HG03469 (cell line): Measurements from ENCODE around the gene SERINC2.
"Not testable (repeated sequence)": the region's sequence is repeated elsewhere in the genome, so short reads cannot be mapped to it uniquely, and the experiment has no call there.

Experiments
- ATAC-seq: cut with Tn5 transposase; IDR thresholded peaks from one replicate; pipeline ENCODE4 v1.9.1; 2021; ENCODE audit warnings: mild to moderate bottlenecking, moderate library complexity, moderate number of reproducible peaks; ENCODE audit not compliant: unreplicated experiment

SERINC2 gene

DNA sequence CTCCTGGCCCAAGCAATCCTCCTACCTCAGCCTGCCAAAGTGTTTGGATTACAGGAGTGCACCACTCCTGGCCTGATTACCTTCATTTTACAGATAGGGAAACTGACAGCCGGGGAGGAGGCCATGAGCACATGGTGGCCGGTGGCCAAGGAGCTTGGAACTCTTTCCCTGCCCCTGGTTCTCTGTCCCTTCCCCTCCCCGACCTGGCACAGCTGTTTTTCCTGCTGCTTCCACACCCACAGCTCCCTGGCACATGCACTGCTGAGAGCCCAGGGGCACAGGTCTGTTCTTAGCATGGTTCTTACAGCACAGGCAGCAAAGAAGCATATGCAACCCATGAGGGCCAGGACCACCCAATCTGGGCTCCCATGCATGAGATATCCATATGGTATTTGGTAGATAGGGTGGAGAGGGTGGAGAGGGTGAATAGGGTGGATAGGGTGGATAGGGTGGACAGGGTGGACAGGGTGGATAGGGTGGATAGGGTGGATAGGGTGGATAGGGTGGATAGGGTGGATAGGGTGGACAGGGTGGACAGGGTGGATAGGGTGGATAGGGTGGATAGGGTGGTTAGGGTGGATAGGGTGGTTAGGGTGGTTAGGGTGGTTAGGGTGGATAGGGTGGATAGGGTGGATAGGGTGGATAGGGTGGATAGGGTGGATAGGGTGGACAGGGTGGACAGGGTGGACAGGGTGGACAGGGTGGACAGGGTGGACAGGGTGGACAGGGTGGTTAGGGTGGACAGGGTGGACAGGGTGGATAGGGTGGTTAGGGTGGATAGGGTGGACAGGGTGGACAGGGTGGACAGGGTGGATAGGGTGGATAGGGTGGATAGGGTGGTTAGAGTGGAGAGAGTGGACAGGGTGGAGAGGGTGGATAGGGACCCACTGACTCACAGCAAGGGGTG lies 18.6 kb downstream of the SERINC2 start:
- ATAC-seq = not testable (repeated sequence)

DNA sequence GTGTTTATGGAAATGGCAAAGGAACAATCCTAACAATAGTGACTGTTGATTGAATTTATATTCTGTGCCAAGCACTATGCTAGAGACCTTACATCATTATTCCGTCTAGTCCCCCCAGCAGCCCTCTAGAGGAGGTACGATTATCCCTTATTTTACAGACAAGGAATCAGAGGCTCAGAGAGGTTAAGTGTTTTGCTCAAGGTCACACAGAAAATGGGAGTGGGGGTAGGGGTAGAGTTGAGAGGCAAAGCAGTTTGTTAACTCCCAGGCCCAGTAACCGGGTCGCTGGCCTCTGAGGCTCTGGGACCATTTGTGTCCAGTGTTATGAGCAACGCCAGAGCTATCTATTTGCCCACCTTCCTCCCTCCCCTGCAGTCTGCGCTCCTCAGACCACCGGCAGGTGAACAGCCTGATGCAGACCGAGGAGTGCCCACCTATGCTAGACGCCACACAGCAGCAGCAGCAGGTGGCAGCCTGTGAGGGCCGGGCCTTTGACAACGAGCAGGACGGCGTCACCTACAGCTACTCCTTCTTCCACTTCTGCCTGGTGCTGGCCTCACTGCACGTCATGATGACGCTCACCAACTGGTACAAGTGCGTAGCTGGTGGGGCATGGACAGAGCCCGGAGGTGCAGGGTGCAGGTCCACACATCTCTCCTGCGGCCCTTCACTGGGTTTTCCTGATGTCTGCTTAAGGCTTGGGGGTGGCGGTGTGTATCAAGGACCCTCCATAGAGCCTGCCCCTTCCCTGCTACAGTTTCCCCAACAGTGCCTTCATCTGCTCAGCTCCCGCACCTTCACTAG lies 19.8 kb downstream of the SERINC2 start:
- no peak for ATAC-seq

DNA sequence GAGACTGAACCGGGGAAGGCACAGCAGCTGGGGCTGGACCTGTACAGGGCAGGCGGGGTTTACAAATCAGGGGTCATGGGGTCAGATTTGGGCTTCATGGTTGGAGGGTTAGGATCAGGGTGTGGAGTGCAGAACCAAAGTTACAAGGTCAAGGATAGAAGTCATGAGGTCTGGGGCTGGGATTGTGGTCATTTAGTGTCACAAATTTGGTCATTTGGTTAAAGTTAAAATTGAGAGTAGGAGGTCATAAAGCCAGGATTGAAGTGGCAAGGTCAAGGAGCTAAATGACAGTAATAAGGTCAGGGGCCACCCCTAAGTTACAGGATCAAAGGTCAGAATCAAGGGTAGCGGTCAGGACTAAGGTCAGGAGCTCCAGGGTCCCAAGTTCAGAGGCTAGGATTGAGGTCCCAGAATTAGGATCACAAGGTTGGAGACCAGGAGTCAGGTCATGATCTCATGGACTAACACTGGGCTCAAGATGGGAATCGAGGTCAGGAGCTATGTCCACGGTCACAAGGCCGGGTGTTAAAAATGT lies 20.4 kb downstream of the SERINC2 start:
- ATAC-seq = no peak

DNA sequence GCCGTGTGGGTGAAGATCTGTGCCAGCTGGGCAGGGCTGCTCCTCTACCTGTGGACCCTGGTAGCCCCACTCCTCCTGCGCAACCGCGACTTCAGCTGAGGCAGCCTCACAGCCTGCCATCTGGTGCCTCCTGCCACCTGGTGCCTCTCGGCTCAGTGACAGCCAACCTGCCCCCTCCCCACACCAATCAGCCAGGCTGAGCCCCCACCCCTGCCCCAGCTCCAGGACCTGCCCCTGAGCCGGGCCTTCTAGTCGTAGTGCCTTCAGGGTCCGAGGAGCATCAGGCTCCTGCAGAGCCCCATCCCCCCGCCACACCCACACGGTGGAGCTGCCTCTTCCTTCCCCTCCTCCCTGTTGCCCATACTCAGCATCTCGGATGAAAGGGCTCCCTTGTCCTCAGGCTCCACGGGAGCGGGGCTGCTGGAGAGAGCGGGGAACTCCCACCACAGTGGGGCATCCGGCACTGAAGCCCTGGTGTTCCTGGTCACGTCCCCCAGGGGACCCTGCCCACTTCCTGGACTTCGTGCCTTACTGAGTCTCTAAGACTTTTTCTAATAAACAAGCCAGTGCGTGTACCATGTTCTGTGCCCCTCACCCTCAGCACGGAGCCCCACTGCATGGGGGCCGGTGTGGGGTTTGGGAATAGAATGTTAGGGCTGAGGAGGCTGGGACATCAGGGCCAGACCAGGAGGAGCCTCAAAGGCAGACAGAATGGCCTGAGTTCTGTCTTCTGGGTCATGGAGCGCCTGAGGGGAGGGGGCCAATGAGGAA lies 21.3 kb downstream of the SERINC2 start:
- no peak for ATAC-seq

DNA sequence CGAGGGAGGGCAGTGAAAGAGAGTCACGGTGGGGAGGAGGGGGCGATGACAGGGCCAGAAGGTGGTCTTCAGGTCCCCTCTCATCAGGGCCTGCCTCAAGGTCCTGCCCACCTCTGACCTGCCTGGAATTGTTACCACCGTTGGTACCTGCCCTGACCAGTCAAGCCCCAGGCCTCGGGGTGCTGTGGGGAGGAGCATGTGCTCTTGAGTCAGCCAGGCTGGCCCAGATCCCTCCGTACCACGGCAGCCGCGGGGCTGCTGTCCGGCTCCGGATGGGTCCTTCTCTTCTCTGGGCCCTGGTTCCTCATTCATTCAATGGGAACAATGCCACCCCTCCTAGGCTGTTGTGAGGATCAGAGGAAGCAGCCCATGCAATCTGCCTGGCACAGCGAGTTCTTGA lies 22.0 kb downstream of the SERINC2 start:
- ATAC-seq = no peak

DNA sequence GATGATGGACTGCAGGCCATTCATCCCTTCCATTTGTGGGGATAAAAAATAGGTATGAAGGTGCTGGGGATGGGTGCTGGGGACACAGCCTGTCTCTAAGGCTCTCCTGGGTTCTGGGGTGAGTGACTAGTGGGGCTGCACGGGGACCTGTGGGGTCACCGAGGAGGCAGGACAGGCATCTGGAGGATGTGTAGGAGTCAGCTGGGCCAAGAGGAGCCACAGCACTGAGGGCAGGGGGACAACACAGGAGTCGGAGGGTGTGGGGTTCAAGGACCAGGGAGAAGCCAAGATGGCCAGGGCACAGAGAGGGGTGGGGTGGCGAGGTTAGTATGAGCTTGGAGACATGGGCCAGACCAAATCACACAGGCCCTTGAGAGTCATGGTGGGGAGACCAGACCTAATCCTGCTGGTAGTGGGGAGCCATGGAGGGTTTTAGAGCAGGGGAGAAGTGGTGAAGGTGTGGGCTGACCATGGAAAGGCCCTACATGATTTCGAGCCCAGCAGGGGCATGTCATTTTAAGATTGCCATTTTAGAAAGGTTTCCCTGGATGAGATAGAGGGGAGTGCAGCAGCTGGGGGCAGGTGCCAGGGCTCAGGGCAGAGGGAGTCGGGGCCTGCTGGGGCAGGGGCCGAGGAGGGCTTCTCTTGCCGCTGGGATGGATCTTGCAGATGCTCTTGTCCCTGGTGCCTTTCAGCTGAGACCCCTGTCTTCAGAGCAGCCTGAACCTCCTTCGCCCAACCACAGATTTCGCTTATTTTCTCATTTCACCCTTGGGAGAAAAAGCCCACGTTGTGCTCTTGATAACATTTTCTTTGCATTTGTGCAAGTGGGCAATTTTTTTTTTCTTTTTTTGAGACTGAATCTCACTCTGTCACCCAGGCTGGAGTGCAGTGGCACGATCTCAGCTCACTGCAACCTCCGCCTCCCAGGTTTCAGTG lies 22.7 kb downstream of the SERINC2 start:
- no peak for ATAC-seq

DNA sequence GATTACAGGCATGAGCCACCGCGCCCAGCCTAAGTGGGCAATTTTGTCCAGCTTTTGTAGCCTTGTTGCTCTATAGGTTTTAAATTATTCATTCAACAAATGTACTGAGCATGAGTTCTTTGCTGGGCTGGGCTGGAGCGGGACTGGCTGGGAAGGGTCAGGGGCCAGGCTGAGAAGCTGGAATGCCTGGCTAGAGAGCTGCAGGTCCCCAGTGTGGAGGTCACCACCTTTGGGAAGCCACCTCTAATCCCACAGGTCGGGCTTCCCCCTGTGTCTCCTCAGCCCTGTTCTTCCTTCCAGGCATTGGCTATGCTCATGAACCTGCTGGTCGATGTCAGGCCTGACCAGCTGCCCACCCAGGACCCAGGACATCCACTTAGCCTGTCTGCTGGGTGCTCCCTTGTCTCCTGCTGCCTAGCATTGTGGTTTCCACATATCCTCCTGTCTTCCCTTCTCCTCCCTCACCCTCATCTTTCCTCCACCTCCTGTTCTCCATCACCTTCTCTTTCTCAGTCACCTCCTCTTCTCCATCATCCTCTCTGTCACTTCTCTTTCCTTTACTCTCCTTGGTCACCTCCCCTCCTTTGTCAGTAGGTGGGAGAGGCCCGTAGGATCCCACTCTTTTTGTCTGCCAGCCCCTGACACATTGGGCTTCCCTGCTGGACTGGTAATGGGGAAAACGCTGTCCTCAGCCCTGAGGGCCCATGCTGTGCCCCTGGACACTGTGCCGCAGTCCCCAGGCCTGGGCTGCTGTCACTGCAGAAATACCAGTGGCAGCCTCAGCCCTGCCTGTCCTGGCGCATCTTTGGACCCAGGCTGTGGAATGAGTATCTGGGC lies 23.8 kb downstream of the SERINC2 start:
- ATAC-seq = no peak

DNA sequence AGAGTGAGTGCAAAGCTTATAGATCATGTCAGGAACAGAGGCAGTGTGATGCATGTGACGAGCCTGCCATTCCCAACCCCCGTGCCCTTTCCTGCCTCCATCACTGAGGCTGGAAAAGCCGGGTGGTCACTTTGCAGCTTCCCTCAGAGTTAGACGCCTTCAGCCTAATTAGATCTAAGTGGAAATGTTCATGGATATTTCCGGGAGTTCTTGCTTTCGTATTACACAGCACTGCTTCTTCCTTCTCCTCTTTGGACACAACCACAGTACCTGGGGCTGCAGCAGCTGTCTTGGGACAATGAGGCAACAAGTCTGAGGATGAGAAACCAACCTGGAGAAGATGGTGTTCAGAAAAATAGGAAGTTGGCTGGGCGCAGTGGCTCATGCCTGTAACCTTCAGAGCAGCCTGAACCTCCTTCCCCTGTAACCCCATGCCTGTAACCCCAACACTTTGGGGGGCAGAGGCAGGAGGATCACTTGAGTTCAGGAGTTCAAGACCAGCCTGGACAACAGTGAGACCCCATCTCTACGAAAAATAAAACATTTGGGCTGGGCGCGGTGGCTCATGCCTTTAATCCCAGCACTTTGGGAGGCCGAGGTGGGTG lies 24.5 kb downstream of the SERINC2 start:
- no peak for ATAC-seq

DNA sequence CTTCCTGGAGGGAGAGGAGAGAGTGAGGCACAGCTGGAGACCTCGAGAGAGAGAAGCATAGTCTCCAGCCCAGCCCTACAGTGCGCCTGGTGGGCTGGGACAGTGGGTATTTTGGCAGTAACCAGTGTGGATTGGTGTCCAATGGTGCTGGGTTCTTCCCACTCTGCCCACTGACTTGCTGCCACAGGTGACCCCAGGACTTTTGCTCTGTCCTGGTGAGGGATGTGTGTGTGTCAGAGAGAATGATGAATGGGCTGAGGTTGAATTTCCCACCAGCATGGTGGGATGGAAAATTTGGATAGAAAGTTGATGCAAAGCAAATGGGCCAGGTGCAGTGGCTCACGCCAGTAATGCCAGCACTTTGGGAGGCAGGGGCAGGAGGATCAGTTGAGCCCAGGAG lies 26.3 kb downstream of the SERINC2 start:
- no peak for ATAC-seq

DNA sequence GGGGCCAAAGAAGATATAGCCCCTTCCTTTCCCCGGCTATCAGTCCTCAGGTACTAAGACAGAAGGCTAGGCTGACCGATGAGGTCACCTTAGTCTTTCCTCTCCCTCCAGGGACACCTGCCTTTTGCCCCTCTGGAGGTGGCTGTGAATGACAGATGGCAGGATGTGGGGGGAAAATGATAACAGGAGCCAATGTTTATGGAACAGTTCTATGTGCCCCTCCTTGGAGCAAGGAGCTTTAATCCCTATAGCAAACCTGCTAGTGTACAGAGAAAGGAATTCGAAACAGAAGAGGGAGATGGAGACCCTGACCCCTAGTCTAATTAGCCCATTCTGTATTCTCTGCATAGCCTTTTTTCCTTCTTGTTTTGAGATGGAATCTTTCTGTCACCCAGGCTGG lies 28.1 kb downstream of the SERINC2 start:
- ATAC-seq = no peak

DNA sequence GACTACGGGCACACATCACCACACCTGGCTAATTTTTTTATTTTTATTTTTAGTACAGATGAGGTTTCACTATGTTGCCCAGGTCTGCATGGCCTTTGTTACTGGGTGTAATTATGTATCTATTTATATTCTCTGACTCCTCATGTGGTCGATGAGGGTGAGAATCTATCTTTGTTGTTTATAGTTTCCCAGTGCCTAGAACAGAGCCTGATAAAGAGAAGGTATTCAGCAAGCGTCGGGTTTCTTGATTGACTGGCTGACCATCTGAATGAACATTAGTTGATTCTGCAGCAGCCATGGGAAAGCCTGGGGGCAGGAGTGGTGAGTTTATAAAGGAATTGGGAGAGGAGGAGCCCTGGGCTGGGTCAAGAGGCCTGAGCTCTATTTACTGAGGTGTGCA lies 28.5 kb downstream of the SERINC2 start:
- ATAC-seq = no peak

DNA sequence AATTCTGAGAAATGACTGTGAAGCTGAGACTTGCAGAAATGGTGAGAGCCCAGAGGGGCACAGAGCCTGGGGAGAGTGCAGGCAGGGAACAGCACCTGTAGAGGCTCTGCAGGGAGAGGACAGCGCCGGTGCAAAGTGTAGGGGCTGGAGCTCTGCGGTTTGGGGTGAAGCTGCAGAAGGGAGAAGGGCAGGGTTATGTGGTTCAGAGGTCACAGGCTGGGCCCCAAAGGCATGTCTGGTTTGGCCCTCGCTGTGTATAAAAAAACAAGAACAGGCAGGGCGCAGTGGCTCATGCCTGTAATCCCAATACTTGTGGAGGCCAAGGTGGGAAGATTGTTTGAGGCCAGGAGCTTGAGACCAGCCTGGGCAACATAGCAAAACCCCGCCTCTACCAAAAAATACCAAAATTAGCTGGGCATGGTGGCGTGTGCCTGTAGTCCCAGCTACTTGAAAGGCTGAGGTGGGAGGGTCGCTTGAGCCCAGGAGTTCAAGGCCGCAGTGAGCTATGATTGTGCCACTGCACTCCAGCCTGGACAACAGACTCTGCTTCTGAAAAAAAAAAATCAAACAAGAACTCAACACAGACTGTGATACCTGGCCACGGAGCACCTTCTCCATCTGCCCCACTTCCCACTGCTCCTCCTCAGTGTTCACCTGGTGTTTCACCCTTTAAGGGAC lies 29.1 kb downstream of the SERINC2 start:
- ATAC-seq = no peak

DNA sequence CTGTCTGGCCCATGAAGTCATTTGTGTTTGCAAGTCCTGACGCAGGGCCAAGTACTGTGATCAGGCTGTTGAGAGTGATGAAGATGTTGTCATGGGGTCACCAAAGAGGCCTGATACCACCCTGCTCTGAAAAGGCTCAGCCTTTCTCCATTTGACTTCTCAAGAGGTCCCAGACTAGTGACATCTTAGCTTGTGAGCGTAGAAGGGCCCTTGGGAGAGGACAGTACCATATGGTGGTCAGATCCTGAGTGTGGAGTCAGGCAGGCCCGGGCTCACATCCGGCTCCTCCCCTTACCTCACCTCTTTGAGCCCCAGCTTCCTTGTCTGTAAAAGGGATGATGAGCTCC lies 29.6 kb downstream of the SERINC2 start:
- no peak for ATAC-seq

DNA sequence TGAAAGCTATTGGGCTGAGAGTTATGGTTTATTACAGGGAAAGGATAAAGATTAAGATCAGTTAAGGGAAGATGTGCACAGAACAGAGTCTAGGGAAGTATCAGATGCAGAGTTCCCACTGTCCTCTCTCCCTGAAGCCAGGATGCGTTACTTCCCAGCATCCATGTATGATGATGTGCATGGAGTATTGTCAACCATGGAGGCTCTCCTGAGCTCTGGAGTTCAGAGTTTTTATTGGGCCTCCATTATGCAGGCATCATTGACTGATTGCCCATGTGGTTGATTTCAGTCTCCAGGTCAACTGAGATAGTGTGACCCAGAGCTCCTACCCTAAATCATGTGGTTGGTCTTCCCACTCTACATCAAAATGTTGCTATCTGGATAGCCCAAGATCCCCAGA lies 30.7 kb downstream of the SERINC2 start:
- no peak for ATAC-seq

DNA sequence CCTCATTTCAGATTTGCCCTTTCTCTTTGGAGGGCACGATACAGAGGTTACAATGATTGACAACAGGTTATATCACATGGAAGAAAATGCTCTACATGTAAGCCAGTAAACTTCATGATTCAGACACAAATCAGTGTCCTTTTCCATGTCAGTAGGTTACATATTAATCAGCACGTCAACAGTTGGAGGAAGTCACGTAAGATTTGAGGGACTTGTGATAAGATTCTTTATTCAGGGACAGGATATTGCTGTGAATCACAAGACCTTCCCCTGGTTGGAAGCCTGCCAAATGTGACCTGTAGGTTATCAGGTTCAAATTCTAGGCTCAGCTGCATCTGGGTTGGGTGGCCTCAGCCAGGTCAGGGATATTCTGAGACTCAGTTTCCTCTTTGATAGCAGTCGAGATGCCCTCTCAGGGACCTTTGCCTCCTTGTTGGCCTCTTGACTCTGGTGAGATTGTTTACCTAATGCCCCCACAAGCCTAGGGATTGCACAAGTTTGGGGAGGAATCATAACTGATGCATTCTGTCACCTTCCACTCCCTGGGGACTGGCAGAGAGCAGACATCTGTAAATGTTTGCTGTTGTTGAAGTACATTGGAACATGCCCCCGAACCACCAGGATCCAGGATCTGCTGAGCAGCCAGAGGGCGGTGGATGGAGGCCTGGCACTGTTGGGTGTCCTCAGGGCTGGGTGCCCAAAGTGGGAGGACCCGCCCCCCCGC lies 31.9 kb downstream of the SERINC2 start:
- ATAC-seq = no peak

DNA sequence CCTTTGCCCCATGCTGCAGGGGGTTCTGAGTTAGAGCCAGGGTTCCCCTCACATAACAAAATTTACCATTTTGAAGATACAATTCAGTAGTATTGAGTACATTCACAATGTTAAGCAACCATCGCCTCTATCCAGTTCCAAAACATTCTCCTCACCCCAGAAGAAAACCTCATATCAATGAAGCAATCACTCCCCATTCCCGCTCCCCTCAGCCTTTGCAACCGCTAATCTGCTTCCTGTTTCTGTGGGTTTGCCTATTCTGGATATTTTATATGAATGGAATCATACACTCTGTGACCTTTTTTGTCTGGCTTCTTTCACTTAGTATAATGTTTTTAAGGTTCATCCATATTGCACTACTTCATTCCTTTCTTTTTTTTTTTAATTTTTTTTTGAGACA lies 32.9 kb downstream of the SERINC2 start:
- no peak for ATAC-seq

DNA sequence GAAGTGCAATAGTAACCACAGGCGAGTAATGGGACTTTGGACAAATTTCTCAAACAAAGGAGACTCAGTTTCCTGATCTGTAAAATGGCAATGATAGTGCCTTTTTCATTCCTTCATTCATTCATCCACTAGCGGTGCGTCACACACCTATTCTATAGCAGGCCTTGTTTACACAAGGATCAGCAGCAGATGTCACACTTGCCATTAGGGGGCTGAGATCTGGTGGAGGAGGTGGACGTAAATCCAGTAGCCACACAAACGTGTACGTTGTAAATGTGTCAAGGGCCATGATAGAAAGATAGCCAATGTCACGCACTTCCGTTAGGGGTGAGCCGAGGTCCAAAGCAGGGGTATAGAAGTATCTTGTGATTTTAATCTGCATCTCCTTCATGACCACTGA lies 34.2 kb downstream of the SERINC2 start:
- no peak for ATAC-seq
